Fibroblast of villous mesenchyme (primary cell): ENCODE results near the gene TSPAN3. TPM values are rescaled to one million over a fixed set of nuclear protein-coding genes. Genes with fewer than 3 reads are reported as not detected.
A peak's percentile ranks its signal among the peaks of the same experiment; 100 is the strongest.

Experiments
- DNase-seq: peaks from one replicate; pipeline ENCODE4 v3.0.0-alpha.2; 2010; ENCODE audit warnings: low read depth
- H3K4me3 ChIP-seq: 2 replicates; pipeline ENCODE4 v1.5.1; 2011; ENCODE audit warnings: low read depth, mild to moderate bottlenecking, low read length
- CTCF ChIP-seq: IDR thresholded peaks from 2 replicates; pipeline ENCODE4 v1.5.1; 2012; ENCODE audit warnings: low read depth, mild to moderate bottlenecking, low read length; ENCODE audit not compliant: insufficient read depth
- total RNA-seq: library from RNA; depleted of rRNA; stranded (reverse); fragments of >200 nt; gene quantifications from 2 replicates; pipeline ENCODE4 v1.2.3, GENCODE V29; 2012

The TSPAN3 gene
- total RNA-seq, 1 donor = 203 TPM

- no peak for DNase-seq
- no peak for TF ChIP-seq CTCF
- H3K4me3 ChIP-seq = no peak overlapping the region
These were observed 40.9 kb upstream of the TSPAN3 start for GRCh38 chr15:77111789-77112188.

- peak; percentile 81 for TF ChIP-seq CTCF
- DNase-seq = peak; percentile 61
- no peak overlapping the region for H3K4me3 ChIP-seq
These were observed 36.8 kb upstream of the TSPAN3 start for GRCh38 chr15:77107531-77108355.

GRCh38 chr15:77107068-77107467 is 36.2 kb upstream of the TSPAN3 start:
- DNase-seq = peak; percentile 54
- TF ChIP-seq CTCF = no peak
- no peak overlapping the region for H3K4me3 ChIP-seq

GRCh38 chr15:77104155-77104554 is 33.2 kb upstream of the TSPAN3 start:
- peak; percentile 16 for DNase-seq
- TF ChIP-seq CTCF = no peak

GRCh38 chr15:77099741-77100463 is 29.0 kb upstream of the TSPAN3 start:
- TF ChIP-seq CTCF = no peak

More at GRCh38 chr15:77104155-77104554, 33.2 kb upstream of the TSPAN3 start:
- H3K4me3 ChIP-seq = no peak overlapping the region

GRCh38 chr15:77098572-77098971 is 27.7 kb upstream of the TSPAN3 start:
- no peak for DNase-seq
- H3K4me3 ChIP-seq = no peak overlapping the region
- no peak for TF ChIP-seq CTCF

More at GRCh38 chr15:77099741-77100463, 29.0 kb upstream of the TSPAN3 start:
- no peak for DNase-seq
- no peak overlapping the region for H3K4me3 ChIP-seq
